NCI-H526 (cell line): ENCODE data around the gene TWIST2.

Experiments used
- DNase-seq, 2 experiments: peaks; one replicate each; lab custom pipeline; 2025; lab: John Stamatoyannopoulos, UW

The TWIST2 gene

DNA sequence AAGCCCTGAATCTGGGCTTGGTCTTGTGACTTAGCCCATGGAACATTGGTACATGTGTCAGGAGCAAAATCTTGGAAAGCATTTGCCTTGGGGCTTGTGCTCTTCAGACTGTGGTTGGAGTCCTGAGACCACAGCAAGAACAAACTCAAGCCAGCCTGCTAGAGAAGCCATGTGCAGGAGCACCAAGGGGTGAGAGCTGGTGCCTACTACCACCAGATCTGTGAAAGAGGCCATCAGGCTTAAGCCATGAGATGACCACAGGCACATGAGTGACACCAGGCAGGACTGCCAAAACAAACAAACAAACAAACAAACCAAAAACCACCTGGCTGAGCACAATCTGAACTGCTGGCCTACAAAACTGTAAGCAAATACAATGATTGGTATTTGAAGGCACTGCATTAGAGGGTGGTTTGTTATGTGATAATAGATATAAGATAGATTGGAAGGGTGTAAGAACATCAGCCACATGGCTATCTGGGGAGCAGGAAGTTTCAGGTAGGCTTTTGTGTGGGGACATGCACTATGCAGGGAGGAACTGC, 9.0 kb upstream of the TWIST2 start:
- no peak for DNase-seq

DNA sequence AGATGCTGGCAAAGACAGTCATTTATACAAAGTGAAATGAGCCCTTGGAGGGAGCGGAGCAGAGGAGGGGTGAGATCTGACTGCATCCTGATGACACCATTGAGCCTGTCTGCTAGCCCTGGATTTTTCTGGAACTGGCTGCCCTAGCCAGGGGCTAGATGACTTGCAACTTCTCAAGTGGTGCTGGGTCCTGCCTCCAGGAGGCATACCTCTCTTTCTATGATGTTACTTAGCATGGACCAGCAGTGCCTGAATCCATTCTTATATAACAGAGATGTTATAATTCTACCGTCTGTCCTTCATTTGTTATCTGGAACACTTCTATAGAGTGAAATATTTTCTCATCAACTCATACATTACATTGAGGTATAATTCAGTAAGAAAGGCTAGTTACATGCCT, 8.5 kb upstream of the TWIST2 start:
- no peak for DNase-seq

DNA sequence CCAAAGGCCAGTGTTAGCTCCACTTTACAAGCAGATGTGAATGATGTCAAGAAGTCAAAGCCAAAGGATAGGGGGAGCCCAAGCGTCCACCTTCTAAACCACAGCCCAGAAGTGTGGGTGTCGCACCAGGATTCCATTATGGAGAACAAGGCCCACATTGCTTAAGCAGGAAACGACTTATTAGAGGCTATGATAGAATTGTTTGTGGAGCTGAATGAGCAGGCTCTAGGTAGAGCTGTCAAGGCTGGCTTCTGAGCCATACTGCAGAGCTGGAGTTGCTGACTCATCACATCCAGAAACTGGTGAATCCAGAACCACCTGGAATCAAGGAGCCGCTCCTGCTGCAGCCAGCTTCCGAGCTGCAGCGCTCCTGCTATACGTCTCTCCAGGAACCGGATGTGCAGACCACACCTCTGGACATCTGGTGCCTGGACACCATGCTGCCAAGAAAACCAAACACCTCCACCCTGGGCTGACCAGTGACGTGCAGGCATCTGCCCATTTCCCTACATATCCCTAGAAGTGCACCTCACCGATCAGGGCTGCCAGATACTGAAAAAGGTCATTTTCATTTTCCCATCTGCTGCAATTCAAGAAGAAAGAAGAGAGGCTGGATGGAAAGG, 6.2 kb upstream of the TWIST2 start:
- no peak for DNase-seq

DNA sequence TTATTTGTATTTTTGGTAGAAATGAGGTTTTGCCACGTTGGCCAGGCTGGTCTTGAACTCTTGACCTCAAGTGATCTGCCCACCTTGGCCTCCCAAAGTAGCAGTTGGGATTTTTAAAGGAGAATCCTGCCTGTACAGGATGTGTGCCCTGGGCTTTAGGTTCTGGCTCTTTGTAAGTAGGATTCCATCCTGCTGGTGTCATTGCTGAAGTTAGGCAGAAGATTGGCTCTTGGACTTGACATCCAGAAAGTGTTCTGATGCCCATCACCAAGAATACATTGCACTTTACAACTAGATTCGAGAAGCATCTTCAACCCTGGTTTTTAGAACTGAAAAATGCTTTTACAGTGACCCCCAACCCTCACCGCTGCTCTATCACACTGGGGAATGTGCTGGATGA, 4.4 kb upstream of the TWIST2 start:
- DNase-seq, result no peak

DNA sequence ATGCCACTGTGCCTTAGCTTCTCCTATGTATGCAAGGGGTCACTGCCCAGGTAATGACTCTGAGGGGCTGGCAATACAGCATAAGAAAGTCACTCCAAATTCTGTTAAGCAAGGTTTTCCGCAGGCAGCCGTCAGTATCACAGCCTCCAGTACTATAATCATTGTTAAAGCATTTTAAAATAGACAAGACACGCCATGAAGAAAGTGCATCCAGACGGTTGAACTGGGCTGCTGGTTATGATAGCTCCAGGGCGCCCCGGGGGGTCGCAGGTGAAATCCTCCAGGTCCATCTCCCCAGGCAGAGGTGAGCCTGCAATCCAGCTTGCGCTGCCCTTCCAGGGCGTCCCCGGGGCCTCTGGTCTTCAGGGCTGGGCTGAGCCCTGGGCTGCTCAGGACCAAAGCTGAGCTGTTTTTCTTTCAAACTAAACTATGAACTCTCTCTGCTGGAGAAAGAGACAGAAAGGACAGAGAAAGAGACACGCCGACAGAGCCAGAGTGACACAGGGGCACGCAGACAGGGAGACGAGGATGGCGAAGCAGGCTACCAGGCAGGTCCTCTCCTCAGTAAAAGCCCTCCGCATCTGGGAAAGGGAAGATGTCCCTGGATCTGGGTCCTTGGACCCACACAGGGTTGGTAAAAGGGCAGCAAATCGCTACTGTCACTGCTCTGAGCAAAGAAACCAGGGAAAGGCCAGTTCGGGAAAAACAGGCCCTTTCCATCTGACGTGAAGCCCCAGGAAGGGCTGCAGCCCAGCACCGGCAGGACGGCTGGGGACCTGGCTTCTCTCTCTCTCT, 2.1 kb upstream of the TWIST2 start:
- DNase-seq, result no peak

DNA sequence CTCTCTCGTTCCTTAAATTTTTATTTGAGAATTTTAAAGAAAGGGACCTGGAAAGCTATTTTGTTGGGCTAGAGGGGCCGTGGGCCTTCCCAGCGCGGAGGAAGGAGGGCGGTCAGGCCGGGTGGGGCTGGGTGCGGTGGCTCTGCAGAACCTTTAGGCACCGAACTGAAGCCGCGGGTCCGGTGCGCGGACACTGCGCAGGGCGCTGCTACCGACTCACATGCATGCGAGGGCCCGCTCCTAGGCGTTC, 1.6 kb upstream of the TWIST2 start:
- no peak for DNase-seq

DNA sequence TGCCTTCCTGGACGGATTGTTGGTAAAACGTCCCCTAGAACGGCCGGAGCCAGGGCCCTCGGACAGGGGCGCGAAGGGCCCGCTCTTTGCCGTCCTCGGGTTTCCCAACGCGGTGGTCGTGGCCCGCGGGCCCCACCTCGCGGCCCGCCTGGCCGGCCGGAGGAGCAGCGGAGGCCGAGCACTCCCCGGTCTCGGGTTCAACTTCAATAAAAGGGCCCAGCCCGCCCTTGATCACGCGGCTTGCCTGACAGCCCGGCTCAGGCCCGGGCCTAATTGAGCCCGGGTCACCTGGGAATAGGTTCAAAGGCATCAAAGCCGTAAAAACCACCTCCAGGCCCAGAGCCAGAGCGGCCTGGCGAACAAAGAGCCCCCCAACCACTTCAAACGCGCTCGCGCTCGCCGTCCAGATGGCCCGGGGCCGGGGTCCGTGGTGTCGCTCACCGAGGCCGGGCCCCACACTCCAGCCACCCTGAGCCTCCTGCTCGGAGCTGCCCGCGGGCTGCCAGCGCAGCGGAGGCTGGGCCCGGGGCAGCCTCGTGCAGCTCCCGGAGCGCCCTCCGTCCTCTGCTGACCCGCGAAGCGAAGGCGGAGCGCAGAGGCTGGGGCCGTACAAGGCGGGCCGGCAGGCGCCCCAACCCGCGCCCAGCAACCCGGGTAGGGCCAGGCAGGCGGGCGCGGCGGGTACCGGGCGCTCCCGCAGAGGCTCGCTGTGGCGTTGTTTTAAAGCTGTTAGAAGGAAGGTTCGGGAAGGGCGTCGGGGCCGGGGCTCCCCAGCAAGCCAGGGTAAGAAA, 1.1 kb upstream of the TWIST2 start:
- peak in 1 of 2 experiments; percentile 39 for DNase-seq

DNA sequence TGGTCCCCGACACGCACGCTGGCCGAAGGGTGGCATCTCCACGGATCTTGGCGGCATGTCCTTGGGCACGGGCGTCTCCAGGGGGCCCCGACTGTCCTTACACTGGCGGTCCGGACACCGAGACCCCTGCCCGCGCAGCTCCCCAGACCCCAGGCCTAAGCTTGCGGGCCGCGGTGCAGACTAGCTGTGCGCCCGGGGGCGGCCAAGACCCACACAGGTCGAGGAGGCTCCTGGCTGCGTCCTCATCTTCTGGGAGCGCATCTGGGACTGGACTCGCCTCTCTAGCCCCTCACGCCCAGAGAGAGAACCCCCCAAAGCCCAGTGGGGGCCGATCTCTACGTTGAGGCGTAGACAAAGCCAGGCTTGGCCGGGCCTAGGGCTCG, 475 bp upstream of the TWIST2 start:
- DNase-seq, result no peak

DNA sequence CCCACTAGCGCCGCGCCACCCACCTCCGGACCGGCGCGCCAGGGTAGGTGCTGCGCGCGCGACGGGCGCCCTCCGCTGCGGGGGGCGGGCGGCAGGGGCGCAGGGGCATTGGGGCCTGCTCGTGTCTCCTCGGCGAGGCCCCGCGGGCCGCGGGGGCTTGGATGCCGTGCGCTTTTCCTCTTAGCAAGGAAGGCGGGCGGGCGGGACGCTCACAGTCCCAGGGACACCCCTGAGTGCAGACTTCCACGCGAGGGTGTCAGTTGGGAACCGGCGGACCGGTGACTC, 748 bp downstream of the TWIST2 start:
- no peak for DNase-seq

DNA sequence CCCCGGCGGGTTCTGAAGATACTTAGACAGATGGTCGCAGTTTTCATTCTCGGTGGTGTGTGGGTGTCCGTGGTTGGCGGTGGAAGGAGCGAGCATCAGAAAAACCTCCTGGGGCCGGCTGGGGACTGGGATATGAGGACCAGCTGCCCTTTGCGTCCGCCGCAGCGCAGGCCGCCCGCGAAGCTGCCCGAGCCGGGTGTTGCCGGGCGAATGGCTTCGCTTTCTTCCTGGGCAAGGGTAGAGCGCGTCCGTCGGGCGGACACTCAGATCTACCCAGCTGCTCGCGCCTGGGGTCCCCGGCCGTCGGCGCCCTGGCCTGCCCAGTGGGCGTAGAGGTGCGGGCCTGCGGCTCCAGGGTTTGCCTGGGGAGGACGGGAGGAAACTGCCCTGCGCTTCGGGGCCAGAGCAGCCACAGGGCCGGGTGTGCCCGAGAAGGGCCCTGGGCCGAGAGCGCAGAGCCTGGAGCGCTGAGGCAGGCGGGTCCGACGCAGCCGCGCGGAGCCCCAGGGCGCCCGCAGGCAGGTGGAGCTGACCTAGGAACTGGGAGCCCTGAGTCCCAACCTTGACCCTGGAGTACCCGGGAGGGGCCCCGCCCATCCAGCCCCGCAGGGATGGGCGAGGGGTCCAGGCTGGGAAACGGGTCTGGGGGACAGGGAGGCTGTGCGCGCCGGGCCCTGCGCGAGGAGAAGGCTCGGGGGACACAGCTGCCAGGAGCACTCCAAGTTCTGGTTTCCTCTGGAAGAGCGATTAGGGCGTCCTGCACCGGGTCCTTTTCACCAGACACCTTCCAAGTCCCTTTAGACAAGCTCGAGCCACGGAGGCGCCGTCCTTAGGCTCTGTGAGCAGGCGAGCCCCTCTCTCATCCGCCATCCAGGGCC, 1.3 kb downstream of the TWIST2 start:
- no peak for DNase-seq

DNA sequence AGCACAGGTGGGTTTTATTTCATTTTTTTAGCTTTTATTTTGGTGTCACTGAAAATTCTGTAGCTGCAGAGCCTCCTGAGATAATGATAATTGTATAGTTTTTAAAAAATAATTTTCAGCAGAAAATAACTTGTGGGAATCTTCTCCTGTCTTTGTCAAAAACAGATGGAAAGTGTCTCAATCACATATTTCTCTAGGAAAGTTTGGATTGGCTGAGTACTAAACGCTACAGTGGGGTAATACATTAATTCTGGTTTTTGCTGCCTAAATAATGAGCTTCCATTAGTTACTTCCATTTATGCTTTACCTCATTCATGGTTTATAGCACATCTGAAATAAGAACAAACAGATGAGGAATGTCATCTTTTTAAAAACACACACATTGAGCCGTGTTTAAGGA, 2.2 kb downstream of the TWIST2 start:
- no peak for DNase-seq

DNA sequence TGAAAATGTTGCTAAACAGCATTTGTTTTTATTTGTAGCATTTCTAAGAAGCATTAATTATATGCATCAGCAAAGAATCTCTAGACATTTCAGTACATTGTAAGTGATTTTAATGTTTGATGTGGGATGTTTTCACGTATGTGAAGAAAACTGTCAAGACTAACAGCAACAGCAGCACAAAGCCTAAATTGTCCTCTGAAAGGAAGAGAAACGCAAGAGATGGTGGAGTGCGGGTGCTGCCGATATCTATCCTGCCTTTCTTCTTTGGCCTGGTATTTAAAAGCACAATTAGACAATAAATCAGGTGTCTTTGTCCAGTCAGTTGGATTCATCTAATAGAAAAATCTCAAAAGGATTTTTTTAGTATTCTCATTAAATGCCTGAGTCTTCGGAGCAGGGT, 3.1 kb downstream of the TWIST2 start:
- DNase-seq, result no peak

DNA sequence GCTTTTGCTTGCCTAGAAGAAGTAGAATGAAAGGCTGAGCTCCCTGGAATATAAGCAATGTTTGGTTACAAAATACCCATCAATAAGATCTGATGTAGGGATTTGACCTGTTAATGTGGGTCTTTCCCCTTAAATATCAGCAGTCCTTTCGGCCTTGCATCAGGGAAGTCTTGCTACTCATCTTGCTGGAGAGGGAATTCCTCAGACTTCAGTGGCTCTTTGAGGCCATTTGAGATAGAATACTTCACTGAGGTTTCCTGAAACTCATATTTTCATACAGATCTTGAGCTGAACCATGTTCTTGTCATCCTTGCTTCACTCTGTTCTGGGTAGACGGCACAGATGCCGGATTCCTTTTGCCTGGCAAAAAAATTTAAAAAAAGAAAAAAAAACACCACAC, 3.9 kb downstream of the TWIST2 start:
- no peak for DNase-seq

DNA sequence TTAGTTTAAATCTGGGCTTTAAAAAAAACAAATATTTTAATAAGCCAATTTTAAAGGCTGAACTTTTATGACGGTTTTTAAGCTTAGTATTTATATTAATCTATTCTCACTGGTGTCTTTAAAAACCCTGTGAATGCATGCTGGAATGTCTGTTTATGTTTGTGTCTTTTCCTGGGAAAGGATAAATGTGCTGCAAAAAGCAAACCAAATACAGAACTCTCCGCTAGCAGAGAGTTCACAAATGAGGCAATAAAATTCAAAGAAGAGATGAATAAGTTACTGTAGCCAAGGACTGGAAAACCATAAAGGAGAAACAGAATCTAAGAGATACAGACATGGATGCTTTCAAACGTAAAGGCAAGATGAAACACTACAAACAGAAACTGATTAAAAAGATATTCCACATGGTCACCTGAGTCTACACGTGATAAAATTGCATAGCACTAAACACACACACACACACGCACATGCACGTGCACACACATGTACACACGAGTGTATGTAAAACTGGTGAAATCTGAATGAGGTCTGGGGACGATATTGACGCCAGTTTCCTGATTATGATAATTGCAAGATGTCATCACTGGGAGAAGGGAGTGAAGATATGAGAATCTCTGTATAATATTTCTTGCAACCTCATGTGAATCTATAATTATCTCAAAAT, 4.5 kb downstream of the TWIST2 start:
- DNase-seq, result peak in 1 of 2 experiments; percentile 10

DNA sequence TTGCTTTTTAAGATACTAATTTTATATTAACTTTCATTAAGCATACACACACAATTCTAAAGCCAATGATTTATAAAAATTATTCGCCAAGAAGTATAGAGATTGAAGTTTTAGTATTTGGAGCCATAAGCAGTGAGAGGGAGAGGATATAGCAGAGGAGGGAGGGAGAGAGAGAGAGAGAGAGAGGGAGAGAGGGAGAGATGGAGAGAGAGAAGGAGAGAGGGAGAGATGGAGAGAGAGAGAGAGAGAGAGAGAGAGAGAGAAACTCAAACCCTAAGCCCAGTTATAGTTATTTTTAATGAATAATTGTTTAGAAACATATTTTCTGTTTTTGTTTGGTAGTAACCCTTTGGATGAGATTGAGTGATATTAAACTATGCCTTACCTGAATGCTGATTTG, 5.3 kb downstream of the TWIST2 start:
- DNase-seq, result no peak

DNA sequence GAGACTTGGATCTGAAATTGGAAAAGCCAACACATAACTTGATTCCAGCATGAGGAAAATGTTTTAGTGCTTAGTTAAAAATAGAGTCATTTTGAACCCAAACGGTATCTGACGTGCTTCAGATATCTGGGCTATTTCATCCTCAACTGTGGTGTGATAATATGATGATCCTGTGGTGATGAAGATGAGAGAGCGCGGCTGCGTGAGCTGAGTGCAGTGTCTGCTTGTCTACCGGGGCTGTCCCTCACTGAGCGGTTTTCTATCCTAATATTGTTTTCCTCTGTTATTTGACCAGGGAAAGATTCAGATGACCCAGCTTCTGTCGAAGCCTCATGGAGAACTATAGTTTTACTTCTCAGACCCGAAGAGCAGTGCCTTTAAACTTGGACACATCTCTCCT, 5.8 kb downstream of the TWIST2 start:
- no peak for DNase-seq

DNA sequence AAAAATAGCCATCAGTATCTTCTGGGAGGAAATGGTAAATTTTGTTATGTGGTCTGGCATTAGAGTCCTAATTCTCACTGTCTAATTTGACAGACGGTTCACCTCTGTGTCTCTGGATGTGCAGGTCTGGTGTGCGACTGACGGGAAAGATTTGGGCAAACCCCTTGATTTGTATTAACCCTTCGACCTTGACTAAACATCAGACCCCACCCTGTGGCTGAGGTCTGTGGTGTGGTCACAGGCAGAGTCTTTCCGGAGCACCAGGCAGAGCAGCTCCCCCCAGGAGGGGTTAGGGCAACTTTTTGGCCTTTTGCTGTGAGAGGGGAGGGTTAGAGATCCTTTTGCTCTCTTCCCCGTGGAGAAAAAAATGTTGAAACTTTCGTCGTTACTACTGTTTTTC, 6.4 kb downstream of the TWIST2 start:
- DNase-seq, result no peak

DNA sequence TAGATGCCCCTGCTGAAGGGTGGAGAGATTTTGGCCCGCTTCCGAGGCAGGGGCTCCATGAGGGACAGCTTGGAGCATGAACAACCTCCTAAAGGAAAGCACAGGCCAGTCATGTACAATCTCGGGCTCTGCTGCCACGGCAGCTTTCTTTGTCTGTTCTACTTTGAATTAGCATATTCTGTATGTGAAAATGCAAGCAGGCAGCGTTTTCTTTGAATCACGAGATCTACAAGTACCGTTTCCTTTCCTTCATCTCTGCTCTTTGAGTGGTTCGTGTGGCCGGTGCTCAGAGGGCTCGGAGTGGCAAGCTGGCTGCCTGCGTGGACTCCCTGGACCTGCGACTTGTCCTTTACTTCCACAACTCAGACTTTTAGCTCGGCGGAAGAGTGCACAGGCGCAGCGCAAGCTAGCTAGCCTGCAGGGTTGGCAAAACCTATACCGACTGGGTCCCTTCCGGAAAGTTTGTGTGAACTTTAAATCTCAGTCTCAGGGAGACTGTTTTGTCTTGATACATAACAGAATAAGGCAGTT, 6.9 kb downstream of the TWIST2 start:
- DNase-seq, result no peak

DNA sequence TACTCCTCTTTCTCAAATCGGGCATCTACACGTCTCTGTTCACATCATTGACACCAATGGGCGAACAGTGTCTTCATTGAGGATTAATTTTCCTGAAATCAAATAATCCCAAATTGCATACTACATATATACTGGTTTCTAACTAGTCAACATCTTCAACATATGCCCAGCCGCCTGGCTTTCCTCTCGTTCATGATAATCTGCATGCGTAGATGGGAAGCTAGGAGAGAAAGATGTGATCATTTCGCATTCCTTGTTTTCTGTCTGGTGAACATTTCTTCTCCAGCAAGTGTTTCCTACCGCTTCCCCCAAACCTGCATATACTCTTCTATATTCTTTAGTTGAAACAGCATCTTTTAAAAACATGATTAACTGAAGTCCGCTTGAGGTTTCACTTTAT, 7.4 kb downstream of the TWIST2 start:
- DNase-seq, result no peak

DNA sequence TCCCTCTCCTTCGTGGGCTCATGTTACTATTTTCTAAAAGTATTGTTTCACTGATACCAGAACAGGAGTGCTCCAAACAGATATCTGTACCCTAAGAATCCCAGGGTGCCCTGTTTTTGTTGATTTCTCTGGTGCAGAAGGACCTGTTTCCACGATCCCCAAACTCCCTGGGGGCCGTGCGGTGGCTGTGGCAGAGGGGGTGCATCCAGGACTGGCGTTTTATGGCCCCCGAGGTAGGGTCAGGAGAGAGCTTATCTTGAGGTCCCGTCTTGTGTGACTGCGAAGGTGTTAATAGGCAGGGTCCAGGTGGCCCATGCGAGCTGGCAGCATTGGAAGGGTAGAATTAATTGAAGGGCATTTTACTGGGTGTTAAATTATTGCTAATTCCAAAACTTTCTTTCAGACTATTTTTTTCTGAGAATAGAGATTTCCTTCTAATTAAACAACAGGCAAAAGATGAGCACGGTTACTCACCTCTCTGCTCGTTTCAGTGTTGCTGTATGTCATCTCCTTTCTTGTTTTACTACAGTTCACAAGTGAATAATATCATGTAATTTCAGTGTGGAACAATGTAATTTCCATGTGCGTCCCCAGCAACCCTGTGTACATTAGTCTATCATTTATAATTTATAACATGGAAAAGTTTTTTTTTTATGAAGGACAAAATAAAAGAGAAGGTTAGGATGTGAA, 8.2 kb downstream of the TWIST2 start:
- no peak for DNase-seq
